Hepatocyte (in vitro differentiated cells): Measurements from ENCODE around the gene RGS11. TPM values are rescaled to one million over a fixed set of nuclear protein-coding genes. Genes with fewer than 3 reads are reported as not detected.
A peak's percentile ranks its signal among the peaks of the same experiment; 100 is the strongest.

Experiments used
- DNase-seq: peaks from one replicate; pipeline ENCODE4 v3.0.0-alpha.2; 2016; ENCODE audit warnings: low spot score
- H2AFZ ChIP-seq: fragments of 200-600 bp; sonication (generic); 2 replicates; pipeline ENCODE4 v1.6.0; 2016; ENCODE audit warnings: antibody characterized with exemption, mild to moderate bottlenecking
- H3K27ac ChIP-seq: fragments of 200-600 bp; sonication (generic); 2 replicates; pipeline ENCODE4 v1.5.1; 2016; ENCODE audit warnings: mild to moderate bottlenecking
- H3K27me3 ChIP-seq: fragments of 200-600 bp; sonication (generic); 2 replicates; pipeline ENCODE4 v1.6.1; 2016
- H3K36me3 ChIP-seq: fragments of 200-600 bp; sonication (generic); replicated peaks from 2 replicates; pipeline ENCODE4 v1.5.1; 2016; ENCODE audit warnings: low read depth; ENCODE audit not compliant: insufficient read depth
- H3K4me1 ChIP-seq: fragments of 200-600 bp; sonication (generic); 2 replicates; pipeline ENCODE4 v1.5.1; 2016; ENCODE audit warnings: mild to moderate bottlenecking, moderate library complexity; ENCODE audit not compliant: insufficient read depth
- H3K4me2 ChIP-seq: fragments of 200-600 bp; sonication (generic); 2 replicates; pipeline ENCODE4 v1.6.0; 2016
- H3K4me3 ChIP-seq: fragments of 200-600 bp; sonication (generic); 2 replicates; pipeline ENCODE4 v1.5.1; 2016; ENCODE audit warnings: mild to moderate bottlenecking
- H3K79me2 ChIP-seq: fragments of 200-600 bp; sonication (generic); 2 replicates; pipeline ENCODE4 v1.6.0; 2017; ENCODE audit warnings: mild to moderate bottlenecking
- H3K9me2 ChIP-seq: fragments of 200-600 bp; sonication (generic); replicated peaks from 2 replicates; pipeline ENCODE4 v1.6.0; 2017; ENCODE audit warnings: mild to moderate bottlenecking; ENCODE audit not compliant: insufficient read depth
- H3K9me3 ChIP-seq: fragments of 200-600 bp; sonication (generic); 2 replicates; pipeline ENCODE4 v1.5.1; 2016; ENCODE audit warnings: low read depth, mild to moderate bottlenecking
- H4K20me1 ChIP-seq: fragments of 200-600 bp; sonication (generic); 2 replicates; pipeline ENCODE4 v1.6.0; 2016; ENCODE audit warnings: mild to moderate bottlenecking; ENCODE audit not compliant: insufficient read depth, poor library complexity, severe bottlenecking
- CTCF ChIP-seq: fragments of 200-600 bp; sonication (generic); IDR thresholded peaks from 2 replicates; pipeline ENCODE4 v1.5.1; 2016; ENCODE audit warnings: antibody characterized with exemption, mild to moderate bottlenecking; ENCODE audit not compliant: poor library complexity
- EZH2 ChIP-seq: fragments of 200-600 bp; sonication (generic); IDR thresholded peaks from 2 replicates; pipeline ENCODE4 v1.6.1; 2016; ENCODE audit warnings: antibody characterized with exemption, mild to moderate bottlenecking, borderline replicate concordance
- EZH2phosphoT487 ChIP-seq: fragments of 200-600 bp; sonication (generic); IDR thresholded peaks from one replicate; pipeline ENCODE4 v1.6.1; 2018; ENCODE audit warnings: antibody characterized with exemption, mild to moderate bottlenecking, low read depth, moderate library complexity; ENCODE audit not compliant: unreplicated experiment, severe bottlenecking
- WGBS: methylation state at CpG from one replicate; pipeline ENCODE4 v1.1.6; 2016; ENCODE audit warnings: low lambda C conversion rate; ENCODE audit errors: missing lambda C conversion rate; 5-methylcytosine and 5-hydroxymethylcytosine counted together
- polyA plus RNA-seq: library from polyadenylated mRNA; unstranded; fragments of >200 nt; fragmentation: Nextera tagmentation; extraction: Ambion mirVana; gene quantifications from 2 replicates; pipeline ENCODE4 v1.2.1, GENCODE V29; 2016
- total RNA-seq: library from RNA; depleted of rRNA; stranded (reverse); fragments of >200 nt; gene quantifications from 2 replicates; pipeline ENCODE4 v1.2.3, GENCODE V29; 2014

Gene RGS11
- total and polyA plus RNA-seq, 2 experiments from 2014 or later = 0.57 to 0.93 TPM

- Histone ChIP-seq H3K4me2 (peak overlapping the region; percentile 75), H3K27ac (no peak overlapping the region)
Observed at GRCh38 chr16:280005-280460, 4.3 kb upstream of the RGS11 start.

GRCh38 chr16:279531-279930, 3.8 kb upstream of the RGS11 start:
- Histone ChIP-seq H3K27me3 (peaks cover 49% of the 10 kb centered on the region), H3K27ac (no peak overlapping the region)
- WGBS = 80% methylated on average over 7 of the region's 7 CpGs

More at GRCh38 chr16:280005-280460, 4.3 kb upstream of the RGS11 start:
- no peaks in the 10 kb centered on the region for H3K36me3 ChIP-seq
- H3K27me3 ChIP-seq = peaks cover 44% of the 10 kb centered on the region
- no peaks in the 10 kb centered on the region for H4K20me1 ChIP-seq
- no peak overlapping the region for H3K4me3 ChIP-seq
- H3K9me3 ChIP-seq = no peaks in the 10 kb centered on the region
- H3K9me2 ChIP-seq = no peaks in the 10 kb centered on the region
- no peak for DNase-seq
- WGBS = 34% methylated on average over 12 of the region's 47 CpGs
- no peak for TF ChIP-seq CTCF
- TF ChIP-seq EZH2 = no peak
- TF ChIP-seq EZH2phosphoT487 = no peak
- H3K4me1 ChIP-seq = peaks cover 6% of the 10 kb centered on the region
- no peaks in the 10 kb centered on the region for H3K79me2 ChIP-seq
- H2AFZ ChIP-seq = no peak overlapping the region

GRCh38 chr16:278863-279366, 3.2 kb upstream of the RGS11 start:
- no peaks in the 10 kb centered on the region for H3K79me2 ChIP-seq
- H4K20me1 ChIP-seq = no peaks in the 10 kb centered on the region
- no peaks in the 10 kb centered on the region for H3K9me2 ChIP-seq
- peaks cover 55% of the 10 kb centered on the region for H3K27me3 ChIP-seq
- H3K36me3 ChIP-seq = no peaks in the 10 kb centered on the region
- no peak for DNase-seq
- no peak overlapping the region for H2AFZ ChIP-seq
- no peak overlapping the region for H3K4me3 ChIP-seq
- no peak for TF ChIP-seq CTCF
- no peak for TF ChIP-seq EZH2
- no peak for TF ChIP-seq EZH2phosphoT487
- peaks cover 6% of the 10 kb centered on the region for H3K4me1 ChIP-seq
- no peaks in the 10 kb centered on the region for H3K9me3 ChIP-seq
- no peak overlapping the region for H3K4me2 ChIP-seq
- no peak overlapping the region for H3K27ac ChIP-seq
- 80% methylated on average over 6 of the region's 6 CpGs for WGBS

More at GRCh38 chr16:279531-279930, 3.8 kb upstream of the RGS11 start:
- Histone ChIP-seq H3K4me1 (peaks cover 6% of the 10 kb centered on the region), H3K9me2 (no peaks in the 10 kb centered on the region), H4K20me1 (no peaks in the 10 kb centered on the region), H3K4me3 (no peak overlapping the region), H3K4me2 (no peak overlapping the region), H2AFZ (no peak overlapping the region), H3K79me2 (no peaks in the 10 kb centered on the region), H3K9me3 (no peaks in the 10 kb centered on the region), H3K36me3 (no peaks in the 10 kb centered on the region)
- no peak for DNase-seq
- TF ChIP-seq EZH2phosphoT487 = no peak
- no peak for TF ChIP-seq EZH2
- no peak for TF ChIP-seq CTCF
